Calu3 (cell line): ENCODE results near the gene R3HDM2. TPM values are rescaled to one million over a fixed set of nuclear protein-coding genes. Genes with fewer than 3 reads are reported as not detected.

Experiments
- BruUV-seq: library from RNA; stranded (reverse); fragments of 400-500 nt; replicated peaks from 2 replicates; lab custom pipeline; 2021; lab: Mats Ljungman, UMichigan
- CTCF ChIA-PET: fragments of 300-600 bp; sonication (Branson Sonifier 250); formaldehyde crosslinking; loops from one replicate; lab custom pipeline; 2022; ENCODE audit warnings: antibody characterized with exemption; lab: Charles Lee
- DNase-seq: peaks from one replicate; pipeline ENCODE4 v3.0.0; 2022
- H3K27ac Mint-ChIP-seq: one replicate; pipeline ENCODE4 v1.8.0; 2022; ENCODE audit warnings: mixed read lengths; ENCODE audit not compliant: unreplicated experiment
- H3K27me3 Mint-ChIP-seq: one replicate; pipeline ENCODE4 v1.8.0; 2022; ENCODE audit warnings: mixed read lengths; ENCODE audit not compliant: unreplicated experiment
- H3K36me3 Mint-ChIP-seq: one replicate; pipeline ENCODE4 v1.8.0; 2022; ENCODE audit warnings: mild to moderate bottlenecking, moderate library complexity, mixed read lengths; ENCODE audit not compliant: insufficient read depth, unreplicated experiment
- H3K4me1 Mint-ChIP-seq: one replicate; pipeline ENCODE4 v1.8.0; 2022; ENCODE audit warnings: mild to moderate bottlenecking, low read depth, mixed read lengths; ENCODE audit not compliant: unreplicated experiment
- H3K4me3 Mint-ChIP-seq: one replicate; pipeline ENCODE4 v1.8.0; 2022; ENCODE audit warnings: mild to moderate bottlenecking, low read depth, moderate library complexity, mixed read lengths; ENCODE audit not compliant: unreplicated experiment
- H3K9me3 Mint-ChIP-seq: one replicate; pipeline ENCODE4 v1.8.0; 2022; ENCODE audit warnings: low read depth, mixed read lengths; ENCODE audit not compliant: unreplicated experiment
- intact Hi-C: fragments of 100-400 bp; cut with micrococcal nuclease; formaldehyde crosslinking; loops from one replicate; pipeline ENCODE4 v1.10.0; 2022; ENCODE audit not compliant: unreplicated experiment
- total RNA-seq: library from RNA; stranded (reverse); gene quantifications from 2 replicates; pipeline ENCODE4 v1.2.3, GENCODE V29; 2022
- TF ChIP-seq, protein P1 (sequence below): fragments of 200-600 bp; IDR thresholded peaks from one replicate; pipeline ENCODE4 v1.8.0; 2022; ENCODE audit warnings: antibody characterized with exemption; ENCODE audit not compliant: unreplicated experiment

Gene R3HDM2
- total RNA-seq, 1 experiment from 2014 or later = 77.3 TPM

- Mint-ChIP-seq H3K27ac (peak overlapping the region; percentile 40), H3K27me3 (peaks cover 51% of the 10 kb centered on the region), H3K4me3 (peak overlapping the region; percentile 82), H3K9me3 (no peaks in the 10 kb centered on the region), H3K36me3 (peaks cover 82% of the 10 kb centered on the region), H3K4me1 (peaks cover 30% of the 10 kb centered on the region)
- TF ChIP-seq, protein P1, sequence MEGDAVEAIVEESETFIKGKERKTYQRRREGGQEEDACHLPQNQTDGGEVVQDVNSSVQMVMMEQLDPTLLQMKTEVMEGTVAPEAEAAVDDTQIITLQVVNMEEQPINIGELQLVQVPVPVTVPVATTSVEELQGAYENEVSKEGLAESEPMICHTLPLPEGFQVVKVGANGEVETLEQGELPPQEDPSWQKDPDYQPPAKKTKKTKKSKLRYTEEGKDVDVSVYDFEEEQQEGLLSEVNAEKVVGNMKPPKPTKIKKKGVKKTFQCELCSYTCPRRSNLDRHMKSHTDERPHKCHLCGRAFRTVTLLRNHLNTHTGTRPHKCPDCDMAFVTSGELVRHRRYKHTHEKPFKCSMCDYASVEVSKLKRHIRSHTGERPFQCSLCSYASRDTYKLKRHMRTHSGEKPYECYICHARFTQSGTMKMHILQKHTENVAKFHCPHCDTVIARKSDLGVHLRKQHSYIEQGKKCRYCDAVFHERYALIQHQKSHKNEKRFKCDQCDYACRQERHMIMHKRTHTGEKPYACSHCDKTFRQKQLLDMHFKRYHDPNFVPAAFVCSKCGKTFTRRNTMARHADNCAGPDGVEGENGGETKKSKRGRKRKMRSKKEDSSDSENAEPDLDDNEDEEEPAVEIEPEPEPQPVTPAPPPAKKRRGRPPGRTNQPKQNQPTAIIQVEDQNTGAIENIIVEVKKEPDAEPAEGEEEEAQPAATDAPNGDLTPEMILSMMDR = no peak
- BruUV-seq = no TSS peak
- intact Hi-C loops = loop anchor here (1.0 kb wide), 1 partner anchor 26 kb away; no protein-coding TSS in a partner anchor
- CTCF ChIA-PET = interaction anchor here (0.7 to 2.8 kb wide), 6 partner anchors 10 to 127 kb away, joined by 3 to 14 read pairs (median 8); partner anchors contain the start of gene SHMT2
- DNase-seq = no peak
These were observed 191.2 kb downstream of the R3HDM2 start for GRCh38 chr12:57239587-57240065.

DNA sequence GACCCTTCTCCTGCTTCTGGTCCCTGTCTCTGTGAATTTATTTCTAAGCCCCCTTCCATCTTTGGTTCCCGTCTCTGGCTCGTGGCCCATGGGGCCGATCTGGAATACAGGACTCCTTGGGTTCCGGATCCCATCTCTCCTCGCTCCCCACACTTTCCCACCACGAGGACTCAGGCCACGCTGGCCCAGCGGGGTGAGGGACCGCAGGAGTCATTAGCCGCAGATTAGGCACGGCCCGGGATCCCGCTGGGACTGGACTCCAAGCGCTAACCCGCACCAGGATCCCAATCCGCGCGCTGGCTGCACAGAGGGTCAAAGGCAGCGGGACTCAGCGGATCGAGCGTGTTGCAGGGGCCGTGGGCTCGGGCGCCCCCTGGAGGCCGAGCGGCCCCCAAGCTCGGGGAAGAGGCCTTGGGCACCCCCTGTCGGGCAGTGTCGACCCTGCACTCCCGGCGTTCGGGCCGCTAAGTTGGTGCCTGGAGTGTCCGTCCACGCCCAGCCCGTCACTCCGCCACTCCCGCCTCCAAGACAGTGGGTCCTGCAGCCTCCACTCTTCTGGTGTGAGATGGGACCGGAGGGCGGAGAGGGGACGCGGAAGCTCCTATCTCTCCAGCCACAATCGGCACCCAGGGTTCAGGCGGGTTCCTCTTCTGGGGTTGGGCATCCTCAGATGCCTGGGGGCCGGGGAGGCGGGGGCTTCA, 191.8 kb downstream of the R3HDM2 start:
- intact Hi-C loops = no loop called here
- peaks cover 51% of the 10 kb centered on the region for H3K27me3 Mint-ChIP-seq
- peak; percentile 94 for DNase-seq
- peaks cover 84% of the 10 kb centered on the region for H3K36me3 Mint-ChIP-seq
- no peaks in the 10 kb centered on the region for H3K9me3 Mint-ChIP-seq
- TF ChIP-seq, protein P1 = peak; percentile 100
- H3K4me3 Mint-ChIP-seq = peak overlapping the region; percentile 82
- CTCF ChIA-PET = interaction anchor here (0.9 to 2.8 kb wide), 4 partner anchors 9 to 25 kb away, joined by 3 to 14 read pairs (median 8); partner anchors contain the start of gene SHMT2
- H3K27ac Mint-ChIP-seq = peak overlapping the region; percentile 40
- peaks cover 30% of the 10 kb centered on the region for H3K4me1 Mint-ChIP-seq
- no TSS peak for BruUV-seq

DNA sequence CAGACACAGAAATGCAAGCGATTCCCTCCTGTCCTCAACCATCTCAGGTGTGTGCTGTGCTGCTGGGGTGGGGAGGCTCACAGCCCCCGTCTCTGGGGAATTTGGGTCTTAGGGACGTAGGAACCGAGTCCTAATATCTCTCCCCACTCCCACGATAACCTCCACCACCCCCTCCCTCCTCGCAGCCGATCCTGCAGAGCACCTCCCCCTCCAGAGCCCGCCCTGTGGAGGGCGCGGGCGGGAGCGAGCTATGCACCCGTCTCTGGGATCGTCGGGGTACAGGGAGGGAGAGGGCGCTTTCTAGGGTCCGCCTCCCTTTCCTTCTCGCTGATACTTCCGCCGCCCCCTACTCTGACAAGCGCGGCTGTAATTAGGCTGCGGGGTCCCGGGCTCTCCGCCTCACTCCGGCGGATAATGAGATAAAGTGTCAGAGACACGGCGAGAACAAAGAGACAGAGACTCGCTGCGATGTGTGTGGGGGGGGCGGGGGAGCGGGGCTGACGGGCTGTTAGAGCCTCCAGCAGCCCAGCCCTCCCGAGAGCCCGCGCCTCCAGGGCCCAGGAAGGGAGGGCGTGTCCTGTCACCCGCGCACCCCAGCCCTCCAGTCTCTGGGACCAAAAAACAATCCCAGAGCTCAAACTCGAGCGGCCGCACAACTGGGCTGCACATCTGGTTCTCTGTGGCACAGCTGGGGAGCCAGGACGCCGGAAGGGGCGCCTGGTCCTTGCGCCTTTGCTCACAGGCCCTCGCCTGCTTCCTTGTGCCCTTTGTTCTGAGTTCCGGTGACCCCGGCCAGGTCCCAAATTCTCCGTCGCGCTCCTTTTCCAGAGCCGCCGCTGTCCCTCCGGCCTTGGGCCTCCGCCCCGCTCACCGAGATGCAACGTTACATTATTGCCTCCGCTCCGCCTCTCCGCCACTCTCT, 192.7 kb downstream of the R3HDM2 start:
- Mint-ChIP-seq H3K36me3 (peaks cover 84% of the 10 kb centered on the region), H3K27ac (peak overlapping the region; percentile 5), H3K27me3 (peaks cover 50% of the 10 kb centered on the region), H3K4me1 (peaks cover 30% of the 10 kb centered on the region), H3K9me3 (no peaks in the 10 kb centered on the region), H3K4me3 (peak overlapping the region; percentile 82)
- TF ChIP-seq, protein P1 = no peak
- BruUV-seq = no TSS peak
- DNase-seq = no peak
- CTCF ChIA-PET = interaction anchor here (0.9 to 2.8 kb wide), 4 partner anchors 8 to 25 kb away, joined by 3 to 14 read pairs (median 8); partner anchors contain the start of gene SHMT2
- intact Hi-C loops = no loop called here

GRCh38 chr12:57237596-57237931, 193.3 kb downstream of the R3HDM2 start:
- H3K36me3 Mint-ChIP-seq = peaks cover 84% of the 10 kb centered on the region
- H3K4me3 Mint-ChIP-seq = peak overlapping the region; percentile 82
- TF ChIP-seq, protein P1 = no peak
- DNase-seq = no peak
- intact Hi-C loops = no loop called here
- H3K27me3 Mint-ChIP-seq = peaks cover 44% of the 10 kb centered on the region
- H3K4me1 Mint-ChIP-seq = peaks cover 30% of the 10 kb centered on the region
- H3K27ac Mint-ChIP-seq = peak overlapping the region; percentile 5
- BruUV-seq = no TSS peak
- CTCF ChIA-PET = interaction anchor here (2.8 kb wide), 1 partner anchor 24 kb away, joined by 13 read pairs; no protein-coding TSS in a partner anchor
- no peaks in the 10 kb centered on the region for H3K9me3 Mint-ChIP-seq
